A549 (cell line): Measurements from ENCODE around the gene GALR1. TPM values are rescaled to one million over a fixed set of nuclear protein-coding genes. Genes with fewer than 3 reads are reported as not detected.
"Not testable (repeated sequence)": the region's sequence is repeated elsewhere in the genome, so short reads cannot be mapped to it uniquely, and the experiment has no call there.

Experiments used
- ATAC-seq, 2 experiments: fragments of 200-7000 bp in 1 of 2; fragments of >200 bp in 1 of 2; cut with Nextera tagmentation in 1 of 2; cut with Tn5 transposase in 1 of 2; 3 replicates each; pipeline versions ENCODE4 v1.8.0 to v1.9.1; 2018 to 2020; ENCODE audit warnings: mild to moderate bottlenecking in 1 of 2, moderate library complexity in 1 of 2
- CTCF ChIA-PET: fragments of 300-600 bp; sonication (Branson Sonifier 250); formaldehyde crosslinking; extraction: SDS; loops from one replicate; lab custom pipeline; 2021; ENCODE audit warnings: antibody characterized with exemption, inconsistent platforms; lab: Yijun Ruan, JAX
- POLR2A ChIA-PET: fragments of 350-600 bp; formaldehyde crosslinking; extraction: SDS; loops from one replicate; lab custom pipeline; 2021; ENCODE audit warnings: antibody characterized with exemption, inconsistent platforms; lab: Yijun Ruan, JAX
- DNase-seq, 2 experiments: peaks; one replicate each; pipeline versions ENCODE4 v3.0.0 to v3.0.0-alpha.2; 2011 to 2016; ENCODE audit warnings: low read depth in 1 of 2, low spot score in 1 of 2
- FAIRE-seq: peaks from 2 replicates; lab custom pipeline; 2011; peaks lifted over from hg19 to GRCh38; lab: Jason Lieb, UNC
- H3K27ac ChIP-seq, 2 experiments: fragments of >200 bp; sonication (Bioruptor Twin); formaldehyde crosslinking; 3 replicates each; pipeline ENCODE4 v1.5.1; 2016 to 2017
- H3K4me1 ChIP-seq: fragments of >200 bp; sonication (Bioruptor Twin); formaldehyde crosslinking; 3 replicates; pipeline ENCODE4 v1.6.1; 2016
- H3K4me2 ChIP-seq: fragments of >200 bp; sonication (Bioruptor Twin); formaldehyde crosslinking; 3 replicates; pipeline ENCODE4 v1.6.1; 2016
- H3K4me3 ChIP-seq: fragments of >200 bp; sonication (Bioruptor Twin); formaldehyde crosslinking; 3 replicates; pipeline ENCODE4 v1.5.1; 2016
- H3K9me3 ChIP-seq: fragments of >200 bp; sonication (Bioruptor Twin); formaldehyde crosslinking; 3 replicates; pipeline ENCODE4 v1.6.1; 2016
- BCL3 ChIP-seq: fragments of >200 bp; sonication (Bioruptor Twin); formaldehyde crosslinking; IDR thresholded peaks from 3 replicates; pipeline ENCODE4 v1.6.1; 2016
- BHLHE40 ChIP-seq: IDR thresholded peaks from 2 replicates; pipeline ENCODE4 v1.6.1; 2012; ENCODE audit warnings: low read depth, low read length, inconsistent platforms
- CEBPB ChIP-seq, 2 experiments: fragments of >200 bp in 1 of 2; sonication (Bioruptor Twin) in 1 of 2; formaldehyde crosslinking in 1 of 2; IDR thresholded peaks; 2 replicates each; pipeline ENCODE4 v1.6.1; 2012 to 2016
- ESRRA ChIP-seq: fragments of 150-350 bp; IDR thresholded peaks from 2 replicates; pipeline ENCODE4 v1.6.1; 2014; ENCODE audit warnings: mild to moderate bottlenecking, low read length, borderline replicate concordance
- FOSL2 ChIP-seq, 2 experiments: fragments of 450-650 bp in 1 of 2; fragments of >200 bp in 1 of 2; sonication (Bioruptor Twin) in 1 of 2; formaldehyde crosslinking; IDR thresholded peaks; 2 replicates each; pipeline versions ENCODE4 v1.5.0 to v1.6.1; 2016 to 2020; ENCODE audit warnings: mild to moderate bottlenecking in 1 of 2, moderate library complexity in 1 of 2
- HEYL ChIP-seq: fragments of 250-450 bp; sonication (Bioruptor Pico); IDR thresholded peaks from 2 replicates; pipeline ENCODE4 v1.8.0; 2021; ENCODE audit warnings: mild to moderate bottlenecking, moderate library complexity
- HOXB5 ChIP-seq: fragments of 250-450 bp; sonication (Bioruptor Pico); IDR thresholded peaks from 2 replicates; pipeline ENCODE4 v1.5.0; 2020; ENCODE audit warnings: mild to moderate bottlenecking, moderate library complexity
- NFE2L2 ChIP-seq: fragments of 150-350 bp; conservative IDR thresholded peaks from 2 replicates; pipeline ENCODE4 v1.6.1; 2014; ENCODE audit warnings: low read length
- NPAS2 ChIP-seq: fragments of 250-450 bp; sonication (Bioruptor Pico); IDR thresholded peaks from 2 replicates; pipeline ENCODE4 v1.8.0; 2022; ENCODE audit warnings: mild to moderate bottlenecking, moderate library complexity, borderline replicate concordance
- TFCP2L1 ChIP-seq: fragments of 250-450 bp; sonication (Bioruptor Pico); IDR thresholded peaks from 2 replicates; pipeline ENCODE4 v1.5.0; 2021; ENCODE audit warnings: mild to moderate bottlenecking
- WGBS: methylation state at CpG from one replicate; pipeline ENCODE4 v1.1.6; 2017; ENCODE audit errors: missing lambda C conversion rate; 5-methylcytosine and 5-hydroxymethylcytosine counted together
- polyA plus RNA-seq, 4 experiments: library from polyadenylated mRNA; depleted of rRNA in 3 of 4; stranded (reverse); fragments of >200 nt; fragmentation: RNase III in 1 of 4; extraction: RNeasy Plus Mini Kit Qiagen cat#74134 plus additional on column Dnase treatment in 1 of 4; gene quantifications; 2 replicates in 3 of 4; 3 replicates in 1 of 4; pipeline ENCODE4 v1.2.3, GENCODE V29; 2011 to 2017
- TF ChIP-seq, protein P1 (sequence below): fragments of 150-350 bp; IDR thresholded peaks from 2 replicates; pipeline ENCODE4 v1.6.1; 2014; ENCODE audit warnings: low read depth, mild to moderate bottlenecking, low read length

Gene GALR1
- polyA plus RNA-seq, 2 of the 4 experiments (the other 2 are of a cell fraction) = not detected

- no peak for ATAC-seq
- no peaks in the 10 kb centered on the region for H3K4me1 ChIP-seq
- POLR2A ChIA-PET = no interaction called here
- WGBS = 29% methylated on average over 3 of the region's 3 CpGs
- 0 out of 3 replicates have a peak, but pooled peaks cover 6% of the 10 kb centered on the region for H3K9me3 ChIP-seq
- no peak overlapping the region for H3K27ac ChIP-seq
- FAIRE-seq = no peak
- CTCF ChIA-PET = interaction anchor here (0.8 kb wide), 1 partner anchor 264 kb away, joined by 3 read pairs; no protein-coding TSS in a partner anchor
- no peak overlapping the region for H3K4me2 ChIP-seq
- no peak for DNase-seq
- TF ChIP-seq HOXB5 (CRISPR knock-in tag) (no peak), BCL3 (no peak), CEBPB (IDR thresholded peaks at IDR 0.05) (no peak)
- no peak overlapping the region for H3K4me3 ChIP-seq
Measured at GRCh38 chr18:77263466-77263763, 13.8 kb downstream of the GALR1 start.

DNA sequence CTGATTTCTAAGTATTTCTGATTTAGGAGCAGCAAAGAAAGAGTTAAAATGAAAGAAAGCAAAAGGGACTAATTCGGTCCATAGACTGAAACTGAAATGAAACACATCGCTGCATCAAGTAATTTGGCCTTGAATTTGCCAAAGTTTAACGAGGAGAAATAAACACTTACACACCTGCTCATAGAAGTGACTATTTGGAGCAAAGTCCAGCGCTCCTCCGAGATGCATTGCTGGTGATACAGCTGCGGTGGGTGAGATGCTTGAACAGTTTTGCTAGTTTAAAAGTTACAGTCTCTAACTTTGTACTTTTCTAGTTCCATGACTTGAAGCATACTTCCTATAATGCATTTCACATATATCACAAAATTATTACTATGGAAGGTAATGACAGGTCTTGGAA, 18.3 kb downstream of the GALR1 start:
- H3K4me2 ChIP-seq = no peak overlapping the region
- no peak overlapping the region for H3K4me3 ChIP-seq
- ChIA-PET CTCF (no interaction called here), POLR2A (no interaction called here)
- 32% methylated on average over 6 of the region's 6 CpGs for WGBS
- DNase-seq (no peak), FAIRE-seq (no peak), ATAC-seq (no peak)
- H3K4me1 ChIP-seq = no peaks in the 10 kb centered on the region
- no peak overlapping the region for H3K27ac ChIP-seq
- TF ChIP-seq BHLHE40 = no peak
- no peak for TF ChIP-seq NPAS2
- no peak for TF ChIP-seq TFCP2L1
- TF ChIP-seq, all 56 proteins: peak for 0
- H3K9me3 ChIP-seq = 0 out of 3 replicates have a peak, but pooled peaks cover 6% of the 10 kb centered on the region

GRCh38 chr18:77268456-77268855, 18.8 kb downstream of the GALR1 start:
- H3K4me2 ChIP-seq = no peak overlapping the region
- no peak for ATAC-seq
- CTCF ChIA-PET = no interaction called here
- FAIRE-seq = no peak
- TF ChIP-seq HEYL (CRISPR knock-in tag) (no peak), NFE2L2 (no peak)
- TF ChIP-seq, protein P1, sequence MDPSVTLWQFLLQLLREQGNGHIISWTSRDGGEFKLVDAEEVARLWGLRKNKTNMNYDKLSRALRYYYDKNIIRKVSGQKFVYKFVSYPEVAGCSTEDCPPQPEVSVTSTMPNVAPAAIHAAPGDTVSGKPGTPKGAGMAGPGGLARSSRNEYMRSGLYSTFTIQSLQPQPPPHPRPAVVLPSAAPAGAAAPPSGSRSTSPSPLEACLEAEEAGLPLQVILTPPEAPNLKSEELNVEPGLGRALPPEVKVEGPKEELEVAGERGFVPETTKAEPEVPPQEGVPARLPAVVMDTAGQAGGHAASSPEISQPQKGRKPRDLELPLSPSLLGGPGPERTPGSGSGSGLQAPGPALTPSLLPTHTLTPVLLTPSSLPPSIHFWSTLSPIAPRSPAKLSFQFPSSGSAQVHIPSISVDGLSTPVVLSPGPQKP = no peak
- POLR2A ChIA-PET = no interaction called here
- H3K4me3 ChIP-seq = no peak overlapping the region
- DNase-seq = no peak
- no peak overlapping the region for H3K27ac ChIP-seq
- WGBS = 51% methylated on average over 9 of the region's 9 CpGs
- H3K9me3 ChIP-seq = 0 out of 3 replicates have a peak, but pooled peaks cover 6% of the 10 kb centered on the region
- H3K4me1 ChIP-seq = no peaks in the 10 kb centered on the region

DNA sequence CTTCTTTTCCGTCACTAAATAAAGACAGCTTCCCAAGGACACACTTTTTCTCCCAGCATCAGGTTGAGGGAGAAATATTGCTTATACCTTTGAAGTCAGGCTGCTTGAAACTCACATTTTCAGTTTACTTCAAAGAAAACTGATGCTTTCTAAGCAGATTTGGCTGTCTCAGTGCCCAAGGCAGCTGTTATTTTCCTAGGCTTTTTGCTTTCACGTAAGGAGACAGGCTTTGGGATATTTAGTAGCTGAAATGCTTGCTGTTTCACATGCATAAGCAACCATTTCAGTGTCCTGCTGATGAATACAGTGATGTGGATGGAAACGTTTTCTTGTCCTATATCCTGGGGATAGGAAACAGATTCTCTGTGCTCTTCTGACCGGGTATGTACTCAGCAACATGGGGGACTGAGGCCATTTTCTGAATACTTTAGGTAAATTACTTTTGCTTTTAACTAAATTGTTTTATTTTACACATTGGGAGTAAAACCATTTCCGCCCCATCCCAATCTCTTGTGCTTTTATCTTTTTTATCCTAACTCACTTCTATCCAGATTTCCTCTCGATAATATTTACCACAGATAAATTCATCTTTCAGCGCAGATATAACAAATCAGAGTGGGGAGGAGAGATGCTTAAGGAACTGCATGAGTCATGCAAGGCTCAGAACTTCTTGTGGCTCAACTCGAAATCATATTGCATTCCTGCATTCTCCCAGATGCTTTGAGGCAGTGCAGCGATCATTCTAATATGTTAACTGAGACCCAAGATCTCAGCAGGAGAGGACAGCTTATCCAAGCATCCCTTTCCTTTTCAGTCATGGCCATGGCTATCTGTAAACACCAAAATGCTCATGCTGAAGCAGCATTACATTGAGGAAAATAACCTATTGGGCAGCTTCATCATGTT, 22.2 kb downstream of the GALR1 start:
- Histone ChIP-seq H3K9me3 (0 out of 3 replicates have a peak, but pooled peaks cover under 1% of the 10 kb centered on the region), H3K4me3 (no peak overlapping the region), H3K4me1 (no peaks in the 10 kb centered on the region), H3K4me2 (no peak overlapping the region), H3K27ac (no peak overlapping the region)
- DNase-seq (no peak), ATAC-seq (no peak), FAIRE-seq (no peak)
- ChIA-PET CTCF (no interaction called here), POLR2A (no interaction called here)
- WGBS = 17% methylated on average over 9 of the region's 9 CpGs
- TF ChIP-seq FOSL2 (IDR thresholded peaks at IDR 0.05) (no peak), FOSL2 (CRISPR knock-in tag; IDR thresholded peaks at IDR 0.05) (0 out of 2 replicates have a peak, but pooled peaks have one; percentile 10), ESRRA (no peak)
- TF ChIP-seq, all 56 proteins: peak for 1

GRCh38 chr18:77290841-77291240, 41.2 kb downstream of the GALR1 start:
- ATAC-seq, FAIRE-seq, H3K27ac ChIP-seq, POLR2A ChIA-PET, DNase-seq, H3K4me1 ChIP-seq, H3K4me2 ChIP-seq, H3K9me3 ChIP-seq, H3K4me3 ChIP-seq: not testable (repeated sequence)
- 4% methylated on average over 6 of the region's 7 CpGs for WGBS
- CTCF ChIA-PET = interaction anchor here (1.2 kb wide), 1 partner anchor 12 kb away, joined by 3 read pairs; no protein-coding TSS in a partner anchor
